ENCODE results near the gene DDI2.
"Not testable (repeated sequence)": the region's sequence is repeated elsewhere in the genome, so short reads cannot be mapped to it uniquely, and the experiment has no call there.

The DDI2 gene

DNA sequence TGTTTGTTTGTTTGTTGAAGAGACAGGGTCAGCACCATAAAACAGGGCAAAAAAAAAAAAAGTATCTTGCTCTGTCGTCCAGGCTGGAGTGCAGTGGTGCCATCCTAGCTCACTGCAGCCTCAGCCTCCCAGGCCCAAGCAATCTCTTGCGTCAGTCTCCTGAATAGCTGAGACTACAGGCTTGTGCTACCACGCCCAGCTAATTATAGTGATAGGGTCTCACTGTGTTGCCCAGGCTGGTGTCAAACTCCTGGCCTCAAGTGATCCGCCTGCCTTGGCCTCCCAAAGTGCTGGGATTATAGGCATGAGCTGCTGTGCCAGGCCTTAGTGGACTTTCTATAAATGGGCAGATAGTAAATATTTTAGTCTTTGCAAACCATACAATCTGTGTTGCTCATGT, 19.2 kb downstream of the DDI2 start:
- no peak for DNase-seq (ENCODE audit: low read depth in 2 of 2)

DNA sequence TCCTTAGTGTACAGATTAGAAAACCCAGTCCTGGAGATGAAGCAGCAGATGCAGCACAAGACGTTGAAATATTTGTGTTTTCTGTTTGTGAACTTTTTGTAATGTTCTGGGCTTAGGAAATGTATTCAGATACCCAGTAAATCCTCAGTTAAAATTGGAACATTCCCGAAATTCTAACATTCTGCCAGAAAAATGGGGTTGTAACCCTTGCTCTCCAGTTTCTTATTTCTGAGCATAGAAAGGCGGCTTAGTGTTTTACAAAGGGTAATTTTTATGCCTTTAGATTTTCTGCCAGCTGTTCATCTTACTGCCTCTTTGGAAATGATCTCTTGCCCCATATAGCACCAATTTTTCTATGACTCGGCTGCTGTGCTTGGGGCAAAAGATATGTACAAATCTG, 20.6 kb downstream of the DDI2 start:
- DNase-seq (ENCODE audit: low read depth in 2 of 2) = no peak

DNA sequence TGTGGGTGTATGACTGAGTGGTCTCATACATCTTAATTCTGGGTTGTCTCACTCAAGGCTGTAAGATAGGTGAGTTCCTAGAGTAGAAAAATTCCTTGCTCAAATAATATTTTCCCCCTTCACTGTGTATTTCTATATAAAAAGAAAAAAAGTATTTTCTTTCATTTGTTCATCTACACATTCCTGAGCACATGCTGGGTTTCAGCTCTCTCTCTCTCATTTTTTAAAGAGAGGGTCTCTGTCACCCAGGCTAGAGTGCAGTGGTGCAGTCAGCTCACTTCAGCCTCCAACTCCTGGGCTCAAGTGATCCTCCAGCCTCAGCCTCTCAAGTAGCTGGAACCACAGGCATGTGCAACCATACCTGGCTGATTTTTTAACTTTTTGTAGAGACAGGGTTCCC, 22.0 kb downstream of the DDI2 start:
- DNase-seq (ENCODE audit: low read depth in 2 of 2) = no peak

DNA sequence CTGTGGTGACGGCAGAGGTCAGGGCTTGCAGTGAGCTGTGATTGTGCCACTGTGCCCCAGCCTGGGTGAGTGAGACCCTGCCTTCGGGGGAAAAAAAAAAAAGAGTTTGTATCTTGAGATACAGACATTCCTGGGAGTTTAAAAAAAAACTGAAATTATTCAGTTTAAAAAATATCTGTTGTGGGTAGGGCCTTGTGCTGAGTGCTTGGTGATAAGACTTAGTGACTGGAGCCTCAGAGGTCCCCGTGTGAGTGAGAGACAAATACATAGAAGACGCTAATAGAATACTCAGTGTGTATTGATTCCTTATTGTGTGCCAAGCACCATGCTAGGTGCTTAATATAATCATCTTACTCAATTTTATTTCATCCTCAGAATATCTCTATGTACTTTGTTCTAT, 22.7 kb downstream of the DDI2 start:
- DNase-seq (ENCODE audit: low read depth in 2 of 2) = no peak

DNA sequence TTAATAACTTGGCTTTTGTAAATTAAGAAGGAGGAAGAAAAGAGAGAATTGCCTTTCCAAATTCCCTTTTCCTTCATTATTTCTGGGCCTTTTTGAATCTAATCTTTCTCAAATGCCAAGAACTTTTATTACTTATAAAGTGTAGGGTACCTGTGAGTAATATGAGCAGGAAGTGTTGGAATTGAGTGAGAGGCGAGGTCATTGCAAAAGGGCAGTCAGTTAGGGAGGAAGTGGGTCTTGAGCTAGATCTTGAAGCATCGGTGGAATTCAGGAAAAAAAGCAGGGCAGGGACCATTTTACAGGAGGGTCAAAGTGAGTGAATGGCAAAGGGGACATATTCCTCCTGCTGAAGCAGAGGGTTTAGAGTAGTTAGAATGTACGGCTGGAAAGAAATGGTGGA, 23.4 kb downstream of the DDI2 start:
- DNase-seq (ENCODE audit: low read depth in 2 of 2) = no peak

DNA sequence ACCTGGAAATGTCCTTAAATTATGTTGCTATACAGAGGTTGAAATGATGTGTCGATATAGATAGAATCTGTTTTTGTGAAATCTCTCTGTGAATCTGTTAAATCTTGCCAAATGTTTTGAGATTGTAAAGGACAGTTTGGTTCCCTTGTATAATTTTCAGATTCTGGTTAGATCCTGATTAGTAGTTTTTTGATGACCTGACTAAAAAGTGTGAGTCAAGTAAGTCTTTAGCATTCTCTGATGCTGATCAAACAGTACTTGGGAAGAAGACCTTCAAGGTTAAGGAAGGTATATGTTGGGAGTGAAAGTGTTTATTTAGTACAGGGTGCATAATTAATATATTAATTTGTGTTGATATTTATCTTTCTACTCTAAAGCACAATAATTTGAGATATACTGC, 32.7 kb downstream of the DDI2 start:
- DNase-seq (ENCODE audit: low read depth in 2 of 2) = no peak

DNA sequence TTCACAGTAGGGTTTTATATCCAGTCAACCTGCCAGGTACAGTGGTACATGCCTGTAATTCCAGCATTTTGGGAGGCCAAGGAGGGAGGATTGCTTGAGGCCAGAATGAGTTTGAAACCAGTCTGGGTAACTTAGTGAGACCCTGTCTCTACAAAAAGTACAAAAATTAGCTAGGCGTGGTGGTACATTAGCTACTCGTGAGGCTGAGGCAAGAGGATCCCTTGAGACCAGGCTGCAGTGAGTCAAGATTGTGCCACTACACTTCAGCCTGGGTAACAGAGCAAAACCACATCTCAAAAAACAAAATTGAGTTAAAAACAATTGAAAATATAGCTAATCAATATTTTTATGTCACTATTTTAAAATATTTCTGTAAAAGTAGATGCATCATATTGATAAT, 33.2 kb downstream of the DDI2 start:
- no peak for DNase-seq (ENCODE audit: low read depth in 2 of 2)

DNA sequence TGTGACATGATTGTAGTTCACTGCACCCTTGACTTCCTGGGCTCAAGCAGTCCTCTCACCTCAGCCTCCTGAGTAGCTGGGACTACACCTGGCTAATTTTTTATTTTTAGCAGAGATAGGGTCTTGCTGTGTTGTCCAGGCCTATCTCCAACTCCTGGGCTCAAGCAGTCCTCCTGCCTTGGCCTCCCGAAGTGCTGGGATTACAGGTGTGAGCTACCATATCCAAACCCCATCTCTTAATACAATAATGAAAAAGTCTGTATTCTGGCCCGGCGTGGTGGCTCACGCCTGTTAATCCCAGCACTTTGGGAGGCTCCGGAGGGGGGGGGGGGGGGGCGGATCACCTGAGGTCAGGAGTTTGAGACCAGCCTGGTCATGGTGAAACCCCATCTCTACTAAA, 34.9 kb downstream of the DDI2 start:
- DNase-seq (ENCODE audit: low read depth in 2 of 2) = not testable (repeated sequence)

DNA sequence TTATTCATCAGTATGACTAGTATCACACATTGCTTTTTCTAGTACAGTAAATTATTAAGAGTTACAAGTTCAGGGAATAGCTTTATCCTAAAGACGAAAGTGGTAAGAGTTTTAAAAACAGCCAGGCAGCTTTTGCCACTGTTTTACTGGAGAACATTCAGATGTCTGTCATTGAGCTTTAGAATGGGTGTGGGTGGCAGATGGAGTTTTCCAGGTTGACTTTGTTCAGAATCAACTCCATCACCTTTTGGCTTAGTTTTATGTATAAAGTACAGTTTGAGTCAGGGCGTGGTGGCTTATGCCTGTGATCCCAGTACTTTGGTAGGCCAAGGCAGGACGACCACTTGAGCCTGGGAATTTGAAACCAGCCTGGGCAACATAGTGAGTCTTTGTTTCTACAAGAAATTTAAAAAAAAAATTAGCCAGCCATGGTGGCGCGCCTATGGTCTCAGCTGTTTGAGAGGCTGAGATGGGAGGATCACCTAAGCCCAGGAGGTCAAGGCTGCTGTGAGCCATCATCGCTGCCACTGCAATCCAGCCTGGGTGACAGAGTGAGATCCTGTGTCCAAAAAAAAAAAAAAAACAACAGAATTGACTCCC, 36.9 kb downstream of the DDI2 start:
- DNase-seq (ENCODE audit: low read depth in 2 of 2) = no peak

DNA sequence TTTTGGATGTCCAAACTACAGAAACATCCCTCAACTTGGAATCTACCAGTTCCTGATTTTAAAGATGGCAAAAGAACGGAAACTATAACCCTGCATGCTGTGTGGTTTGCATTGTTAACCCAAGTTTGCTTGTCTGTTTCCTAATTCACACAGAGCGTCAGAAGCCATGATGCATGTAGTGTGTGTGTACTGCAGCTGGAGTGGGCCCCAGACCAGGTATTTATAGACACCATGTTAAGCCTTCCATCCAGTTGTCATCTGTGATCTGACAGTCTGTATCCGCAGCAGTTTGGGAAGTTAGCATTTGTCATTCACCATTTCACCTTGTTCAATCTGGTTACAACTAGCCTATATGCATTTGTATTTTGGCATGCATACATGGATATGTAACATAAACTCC, 39.2 kb downstream of the DDI2 start:
- no peak for DNase-seq (ENCODE audit: low read depth in 2 of 2)

DNA sequence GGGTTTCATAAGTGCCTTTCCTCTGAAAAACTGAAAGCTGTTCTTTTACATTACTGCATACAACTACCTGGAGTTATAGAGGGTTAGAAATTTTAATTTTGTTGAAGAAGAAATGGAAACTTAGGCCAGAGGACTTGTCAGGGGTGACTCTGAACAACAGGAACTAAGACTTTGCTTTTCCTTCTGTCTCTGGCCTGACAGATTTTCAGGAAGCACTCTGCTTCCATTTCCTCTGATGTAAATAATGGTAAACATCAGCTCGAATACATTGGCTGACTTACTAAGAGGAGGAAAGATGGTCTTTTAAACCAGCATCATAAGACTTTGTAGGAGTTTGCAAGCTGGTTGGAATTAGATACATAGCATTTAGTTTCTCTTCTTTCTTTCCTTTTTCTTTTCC, 39.8 kb downstream of the DDI2 start:
- DNase-seq (ENCODE audit: low read depth in 2 of 2) = no peak

DNA sequence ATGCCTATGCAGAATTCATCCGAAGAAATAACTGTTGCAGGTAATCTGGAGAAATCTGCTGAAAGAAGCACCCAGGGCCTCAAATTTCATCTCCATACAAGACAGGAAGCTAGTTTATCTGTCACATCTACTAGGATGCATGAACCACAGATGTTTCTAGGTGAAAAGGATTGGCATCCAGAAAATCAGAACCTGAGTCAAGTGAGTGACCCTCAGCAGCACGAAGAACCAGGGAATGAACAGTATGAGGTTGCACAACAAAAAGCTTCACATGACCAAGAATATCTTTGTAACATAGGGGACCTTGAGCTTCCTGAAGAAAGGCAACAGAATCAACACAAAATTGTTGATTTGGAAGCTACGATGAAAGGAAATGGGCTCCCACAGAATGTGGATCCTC, 42.9 kb downstream of the DDI2 start:
- no peak for DNase-seq (ENCODE audit: low read depth in 2 of 2)

DNA sequence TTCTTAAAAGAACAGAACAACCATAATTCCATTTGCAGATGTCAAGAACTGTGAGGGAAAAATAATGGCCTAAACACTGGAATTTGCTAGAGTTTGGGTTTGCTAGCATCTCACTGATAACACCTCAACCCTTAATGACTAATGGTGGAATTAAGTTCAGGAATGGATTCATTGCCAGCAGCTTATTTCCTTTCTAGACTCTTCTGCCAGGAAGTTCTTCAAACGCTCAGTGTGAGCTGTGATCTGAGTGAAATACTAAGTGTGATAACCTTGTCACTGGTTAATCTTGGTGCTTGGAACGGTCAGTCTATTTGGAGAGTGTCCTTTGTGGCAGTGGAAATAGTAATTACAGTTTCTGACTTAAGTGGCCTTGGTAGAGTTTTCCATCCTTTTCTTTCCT, 45.2 kb downstream of the DDI2 start:
- no peak for DNase-seq (ENCODE audit: low read depth in 2 of 2)

DNA sequence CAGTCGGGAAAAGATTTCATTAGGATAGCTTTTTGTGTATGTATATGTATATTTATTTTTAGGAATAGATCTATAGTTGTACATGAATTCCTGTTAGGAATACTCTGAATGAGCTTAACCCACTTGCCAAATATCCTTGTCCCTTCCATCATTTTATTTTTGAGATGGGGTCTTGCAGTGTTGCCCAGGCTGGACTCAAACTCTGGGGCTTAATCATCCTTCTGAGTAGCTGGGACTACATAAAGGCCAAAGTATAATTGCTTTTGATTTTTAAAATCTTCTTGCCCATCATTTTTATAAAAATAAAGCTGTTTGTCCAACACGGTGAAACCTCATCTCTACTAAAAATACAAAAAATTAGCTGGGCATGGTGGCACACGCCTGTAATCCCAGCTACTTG, 46.7 kb downstream of the DDI2 start:
- no peak for DNase-seq (ENCODE audit: low read depth in 2 of 2)

DNA sequence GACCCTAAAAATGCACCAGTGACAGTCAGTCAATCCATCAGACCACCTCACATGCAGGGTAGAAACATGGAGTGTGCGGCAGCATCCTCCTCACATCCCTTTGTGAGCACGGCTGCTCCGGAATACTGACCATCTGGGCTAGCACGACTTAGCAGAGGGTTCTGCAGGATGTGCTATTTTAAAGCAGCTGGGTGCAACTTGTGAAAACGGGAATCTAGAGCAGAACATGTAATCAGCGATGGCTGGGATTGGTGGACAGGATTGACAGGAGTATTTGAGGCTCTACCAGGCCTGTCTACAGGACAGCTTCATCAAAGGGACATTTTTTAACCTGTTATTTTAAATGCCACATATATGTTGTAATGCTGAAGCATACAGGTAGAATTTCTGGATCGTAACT, 50.1 kb downstream of the DDI2 start:
- DNase-seq (ENCODE audit: low read depth in 2 of 2) = no peak

DNA sequence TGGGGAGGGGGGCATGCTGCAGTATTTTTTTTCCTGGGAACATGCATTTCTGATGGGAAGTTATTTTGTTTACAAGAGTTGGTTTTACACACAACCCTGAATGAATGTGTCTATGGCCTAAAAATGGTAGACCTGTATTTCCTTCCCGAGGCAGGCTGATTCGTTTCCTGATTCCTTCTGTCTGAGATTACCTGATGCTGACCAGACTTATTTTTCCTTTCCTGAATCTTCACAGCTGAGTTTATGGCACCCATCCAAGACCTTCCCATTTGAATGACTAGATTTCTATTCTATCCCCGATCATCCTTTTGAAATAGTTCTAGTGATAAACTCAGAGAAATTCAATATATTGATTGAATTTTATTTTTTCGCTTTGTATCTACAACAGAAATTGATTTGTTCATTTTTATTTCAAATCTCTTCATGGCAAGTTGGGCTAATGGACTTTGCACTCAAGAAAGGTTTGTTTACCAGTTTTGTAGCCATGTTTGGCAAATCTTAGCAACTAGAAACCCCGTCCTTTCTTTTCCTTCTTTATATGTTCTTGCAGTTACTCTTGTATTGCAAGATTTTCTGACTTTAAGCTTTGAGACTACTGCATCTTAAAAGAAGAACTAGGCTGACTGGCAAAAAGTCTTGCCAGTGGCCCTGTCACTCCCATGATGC, 51.0 kb downstream of the DDI2 start:
- DNase-seq (ENCODE audit: low read depth in 2 of 2) = no peak

DNA sequence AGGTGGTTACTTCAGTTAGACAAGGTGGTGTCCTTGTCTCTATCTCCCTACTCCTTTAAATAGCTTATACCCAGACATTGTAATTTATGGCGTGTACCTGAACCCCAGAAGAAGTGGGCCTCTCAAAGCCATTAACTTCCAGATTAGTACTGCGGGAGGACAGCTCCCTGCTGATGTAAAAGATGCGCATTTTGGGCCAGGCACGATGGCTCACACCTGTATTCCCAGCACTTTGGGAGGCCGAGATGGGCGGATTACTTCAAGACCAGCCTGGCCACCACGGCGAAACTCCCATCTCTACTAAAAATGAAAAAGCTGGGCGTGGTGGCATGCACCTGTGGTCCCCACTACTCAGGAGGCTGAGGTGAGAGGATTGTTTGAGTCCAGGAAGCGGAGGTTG, 51.8 kb downstream of the DDI2 start:
- no peak for DNase-seq (ENCODE audit: low read depth in 2 of 2)

DNA sequence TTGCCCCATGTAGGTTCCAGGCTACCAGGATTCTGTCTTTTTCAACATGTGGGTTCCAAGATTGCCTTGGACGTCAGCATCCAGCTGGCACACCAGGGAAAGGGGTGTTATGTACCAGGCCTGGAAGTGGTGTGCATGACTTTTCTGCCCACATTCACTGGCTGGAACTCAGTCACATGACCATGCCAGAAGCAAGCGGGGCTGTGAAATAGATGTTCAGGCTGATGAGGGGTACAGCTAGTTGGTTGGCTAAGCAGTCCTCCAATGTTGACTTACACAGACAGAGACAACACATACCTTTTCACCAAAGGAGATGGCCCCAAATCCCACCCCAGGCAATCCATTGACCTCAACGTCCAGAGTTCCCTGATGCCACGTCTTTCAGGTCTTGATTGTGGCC, 52.6 kb downstream of the DDI2 start:
- DNase-seq (ENCODE audit: low read depth in 2 of 2) = no peak

DNA sequence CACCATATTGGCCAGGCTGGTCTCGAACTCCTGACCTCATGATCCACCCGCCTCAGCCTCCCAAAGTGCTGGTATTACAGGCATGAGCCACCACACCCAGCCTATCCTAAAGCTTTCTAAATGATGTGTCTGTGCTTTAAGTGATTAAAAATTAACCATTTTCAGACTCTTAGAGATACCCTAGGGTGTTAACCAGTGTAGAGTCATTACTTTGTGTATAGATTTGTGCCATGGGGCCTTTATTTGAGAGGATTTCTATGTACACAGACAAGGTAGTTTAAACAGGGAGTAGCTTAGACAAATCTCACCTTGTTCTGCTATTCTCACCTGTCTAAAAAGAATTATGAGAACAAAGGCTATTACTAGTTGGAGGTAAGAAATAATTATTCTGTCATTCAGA, 54.2 kb downstream of the DDI2 start:
- DNase-seq (ENCODE audit: low read depth in 2 of 2) = no peak

DNA sequence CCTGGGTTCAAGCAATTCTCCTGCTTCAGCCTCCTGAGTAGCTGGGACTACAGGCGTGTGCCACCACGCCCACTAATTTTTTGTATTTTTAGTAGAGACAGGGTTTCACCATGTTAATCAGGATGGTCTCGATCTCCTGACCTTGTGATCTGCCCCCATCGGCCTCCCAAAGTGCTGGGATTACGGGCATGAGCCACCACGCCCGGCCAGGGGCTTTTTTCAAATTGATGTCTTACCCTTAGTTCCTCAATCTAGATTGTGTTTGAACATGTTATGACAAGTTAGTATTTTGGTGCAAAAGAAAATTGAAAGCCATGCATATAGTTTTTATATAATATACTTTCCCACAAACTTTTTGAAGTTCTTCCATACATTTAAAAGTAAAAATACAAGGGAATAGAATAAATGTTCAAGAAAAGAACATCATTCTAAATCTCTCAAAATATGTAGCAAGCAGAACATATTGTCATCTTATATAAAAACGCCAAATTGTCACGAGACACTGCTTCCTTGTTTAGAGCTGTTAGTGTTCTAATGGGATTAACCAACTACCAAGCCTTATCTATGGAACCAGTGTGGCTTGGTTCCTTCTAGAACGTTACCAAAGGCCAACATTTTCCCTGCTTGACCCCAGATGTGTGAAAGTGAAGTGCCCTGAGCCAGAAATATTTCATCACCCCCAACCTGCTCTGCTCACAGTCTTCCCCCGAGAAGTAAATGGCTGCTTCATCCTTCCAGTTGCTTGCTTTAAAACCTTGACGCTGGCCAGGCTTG, 57.3 kb downstream of the DDI2 start:
- no peak for DNase-seq (ENCODE audit: low read depth in 2 of 2)

DNA sequence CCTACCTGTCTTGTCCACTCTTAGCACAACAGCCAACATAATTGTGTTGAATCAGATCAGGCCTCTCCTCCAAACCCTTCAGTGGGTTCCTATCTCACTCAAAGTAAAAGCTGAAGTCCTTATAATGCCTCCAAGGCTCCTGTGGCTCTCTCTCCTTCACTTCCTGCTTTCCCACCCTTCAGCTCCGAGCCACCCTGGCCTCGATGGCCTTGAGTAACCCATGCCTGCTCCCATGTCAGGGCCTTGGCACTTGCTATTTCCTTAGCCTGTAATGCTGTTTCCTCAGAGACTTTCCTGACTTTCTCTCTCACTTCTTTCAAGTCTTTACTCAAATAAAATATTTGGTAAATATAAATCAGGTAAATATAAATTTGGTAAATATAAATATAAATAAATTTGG, 58.8 kb downstream of the DDI2 start:
- no peak for DNase-seq (ENCODE audit: low read depth in 2 of 2)

DNA sequence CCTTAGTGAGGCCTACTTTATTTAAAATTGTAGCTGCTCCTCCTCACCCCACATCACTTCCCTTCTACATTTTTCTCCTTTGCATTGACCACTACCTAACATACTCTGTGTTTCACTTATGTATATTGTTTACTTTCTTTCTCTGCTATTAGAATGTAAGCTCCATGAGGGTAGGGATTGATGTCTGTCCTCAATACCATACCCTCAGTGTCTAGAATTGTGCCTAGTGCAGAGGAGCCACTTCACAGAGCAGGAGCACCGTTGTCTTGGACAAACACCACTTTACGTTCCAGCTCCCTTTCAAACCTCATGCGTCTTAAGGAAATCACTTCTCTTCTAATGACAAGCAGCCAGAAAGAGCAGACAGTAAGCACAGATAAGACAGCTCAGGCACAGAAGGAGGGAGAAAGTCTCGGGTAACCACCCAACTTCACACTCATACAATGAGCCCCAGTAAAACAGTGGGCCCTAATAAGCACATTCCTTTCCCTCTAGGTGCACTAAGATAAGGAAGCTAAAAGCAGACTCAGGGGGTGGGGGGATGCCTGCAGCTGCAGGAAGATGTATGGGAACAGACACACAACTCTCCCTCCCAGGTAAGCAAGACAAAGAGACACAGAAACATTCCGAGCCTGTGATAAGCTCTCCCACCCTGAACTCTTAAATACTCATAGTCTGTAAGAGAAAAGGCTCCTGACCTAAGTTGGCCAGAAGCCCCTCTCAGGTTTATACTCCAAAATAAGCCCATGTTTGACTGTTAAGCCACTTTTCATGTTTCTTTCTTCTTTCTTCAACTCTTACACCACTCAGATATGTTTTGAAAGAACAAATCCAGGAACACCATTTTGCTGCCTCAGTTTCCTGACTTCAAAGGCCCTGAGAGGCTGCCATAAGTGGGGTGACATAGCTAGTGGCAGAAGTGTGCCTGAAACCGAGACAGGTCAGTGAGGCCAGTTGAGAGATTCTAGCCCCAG, 59.7 kb downstream of the DDI2 start:
- DNase-seq (ENCODE audit: low read depth in 2 of 2) = no peak
